ENCODE measurements around the gene P2RY6.
A peak's percentile ranks its signal among the peaks of the same experiment; 100 is the strongest.

P2RY6 gene

GRCh38 chr11:73315293-73316020 lies 43.3 kb downstream of the P2RY6 start:
- peak overlapping the region; percentile 70 for H3K9ac ChIP-seq (ENCODE audit: low read depth, low read length, poor library complexity, severe bottlenecking)
- H4K20me1 ChIP-seq (ENCODE audit: insufficient read depth, low read length, poor library complexity, severe bottlenecking): no peaks in the 10 kb centered on the region
- H3K4me1 ChIP-seq (ENCODE audit: insufficient read depth, low read length, poor library complexity, severe bottlenecking): peaks cover 65% of the 10 kb centered on the region
- H3F3A ChIP-seq (ENCODE audit: low read depth): 0 out of 2 replicates have a peak, but pooled peaks cover 8% of the 10 kb centered on the region
- no peaks in the 10 kb centered on the region for H3K36me3 ChIP-seq (ENCODE audit: insufficient read depth, low read length)
- no peak overlapping the region for H2AFZ ChIP-seq (ENCODE audit: low read length)
- H3K9me3 ChIP-seq (ENCODE audit: insufficient read depth, low read depth, low read length): no peaks in the 10 kb centered on the region
- no peaks in the 10 kb centered on the region for H3K27me3 ChIP-seq (ENCODE audit: insufficient read depth, low read length, poor library complexity, severe bottlenecking)
- peak overlapping the region; percentile 68 for H3K4me2 ChIP-seq (ENCODE audit: low read depth, low read length, poor library complexity, severe bottlenecking)
- TF ChIP-seq CTCF (conservative IDR thresholded peaks at IDR 0.05; ENCODE audit: low read length) (no peak), EZH2phosphoT487 (IDR thresholded peaks at IDR 0.05; ENCODE audit: borderline replicate concordance) (no peak)
- no peaks in the 10 kb centered on the region for H3K9me2 ChIP-seq (replicated peaks; ENCODE audit: low read depth, low read length)
- peak overlapping the region; percentile 39 for H3K4me3 ChIP-seq (ENCODE audit: low read length, poor library complexity, severe bottlenecking)
- peaks cover 10% of the 10 kb centered on the region; the same call in 1 of the 2 replicates for H3K79me2 ChIP-seq (ENCODE audit: insufficient read depth, low read length)

- TF ChIP-seq EZH2phosphoT487 (IDR thresholded peaks at IDR 0.05; ENCODE audit: borderline replicate concordance): no peak
- TF ChIP-seq CTCF (conservative IDR thresholded peaks at IDR 0.05; ENCODE audit: low read length): no peak
- no peaks in the 10 kb centered on the region for H3K9me3 ChIP-seq (ENCODE audit: insufficient read depth, low read depth, low read length)
- no peaks in the 10 kb centered on the region for H3K36me3 ChIP-seq (ENCODE audit: insufficient read depth, low read length)
- no peak overlapping the region for H3K4me3 ChIP-seq (ENCODE audit: low read length, poor library complexity, severe bottlenecking)
- H3F3A ChIP-seq (ENCODE audit: low read depth): 0 out of 2 replicates have a peak, but pooled peaks cover 8% of the 10 kb centered on the region
- peak overlapping the region; percentile 21 for H3K4me2 ChIP-seq (ENCODE audit: low read depth, low read length, poor library complexity, severe bottlenecking)
- H3K9ac ChIP-seq (ENCODE audit: low read depth, low read length, poor library complexity, severe bottlenecking): peak overlapping the region; percentile 70
- no peaks in the 10 kb centered on the region for H3K27me3 ChIP-seq (ENCODE audit: insufficient read depth, low read length, poor library complexity, severe bottlenecking)
- no peak overlapping the region for H2AFZ ChIP-seq (ENCODE audit: low read length)
- no peaks in the 10 kb centered on the region for H4K20me1 ChIP-seq (ENCODE audit: insufficient read depth, low read length, poor library complexity, severe bottlenecking)
- no peaks in the 10 kb centered on the region for H3K9me2 ChIP-seq (replicated peaks; ENCODE audit: low read depth, low read length)
- H3K4me1 ChIP-seq (ENCODE audit: insufficient read depth, low read length, poor library complexity, severe bottlenecking): peaks cover 73% of the 10 kb centered on the region
- H3K79me2 ChIP-seq (ENCODE audit: insufficient read depth, low read length): peaks cover 12% of the 10 kb centered on the region; the same call in 1 of the 2 replicates
Measured at GRCh38 chr11:73316422-73316821, 44.3 kb downstream of the P2RY6 start.

- Histone ChIP-seq H3K4me2 (ENCODE audit: low read depth, low read length, poor library complexity, severe bottlenecking) (peak overlapping the region; percentile 21), H3K9me2 (replicated peaks; ENCODE audit: low read depth, low read length) (no peaks in the 10 kb centered on the region), H3K4me3 (ENCODE audit: low read length, poor library complexity, severe bottlenecking) (no peak overlapping the region), H3K36me3 (ENCODE audit: insufficient read depth, low read length) (no peaks in the 10 kb centered on the region), H3K27me3 (ENCODE audit: insufficient read depth, low read length, poor library complexity, severe bottlenecking) (no peaks in the 10 kb centered on the region), H3K9ac (ENCODE audit: low read depth, low read length, poor library complexity, severe bottlenecking) (no peak overlapping the region), H3K4me1 (ENCODE audit: insufficient read depth, low read length, poor library complexity, severe bottlenecking) (peaks cover 73% of the 10 kb centered on the region), H3K79me2 (ENCODE audit: insufficient read depth, low read length) (peaks cover 12% of the 10 kb centered on the region; the same call in 1 of the 2 replicates), H4K20me1 (ENCODE audit: insufficient read depth, low read length, poor library complexity, severe bottlenecking) (no peaks in the 10 kb centered on the region), H3K9me3 (ENCODE audit: insufficient read depth, low read depth, low read length) (no peaks in the 10 kb centered on the region), H2AFZ (ENCODE audit: low read length) (no peak overlapping the region), H3F3A (ENCODE audit: low read depth) (0 out of 2 replicates have a peak, but pooled peaks cover 4% of the 10 kb centered on the region)
- TF ChIP-seq CTCF (conservative IDR thresholded peaks at IDR 0.05; ENCODE audit: low read length) (no peak), EZH2phosphoT487 (IDR thresholded peaks at IDR 0.05; ENCODE audit: borderline replicate concordance) (no peak)
Measured at GRCh38 chr11:73317373-73317772, 45.2 kb downstream of the P2RY6 start.
